Measurements from ENCODE around the gene PSMG4.

PSMG4 gene

DNA sequence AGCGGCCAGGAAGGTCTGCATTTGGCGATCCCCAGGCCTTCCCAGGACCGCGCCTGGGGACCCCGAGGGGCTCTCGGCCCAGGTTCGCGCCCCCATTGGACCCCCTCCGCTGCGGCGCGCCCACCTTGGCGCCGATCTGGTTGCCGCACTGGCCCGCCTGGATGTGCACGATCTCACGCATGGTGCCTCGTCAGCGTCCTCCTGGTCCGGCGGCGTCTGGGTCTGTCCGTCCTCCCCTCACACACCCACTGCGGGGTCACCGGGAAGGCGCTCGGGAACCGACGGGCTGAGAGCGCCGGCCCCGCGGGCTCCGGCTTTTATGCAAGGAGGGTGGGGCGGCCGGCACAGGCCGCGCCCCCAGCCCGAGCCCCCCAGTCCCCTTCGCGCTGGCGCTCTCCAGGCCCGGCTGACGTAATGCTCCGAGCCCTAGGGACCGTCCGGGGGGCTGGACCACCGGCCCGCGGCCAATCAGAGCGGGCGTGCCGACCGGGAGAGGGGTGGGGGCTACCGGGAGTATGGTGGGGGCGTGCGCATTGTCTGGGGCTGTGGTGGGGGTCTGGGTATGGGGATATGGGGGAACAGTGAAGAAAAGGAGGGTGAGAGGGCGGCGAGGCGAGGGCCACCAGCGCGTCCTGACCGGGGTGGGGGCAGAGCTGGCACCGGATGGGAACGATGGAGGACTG is 31.2 kb upstream of the PSMG4 start, which contains the start of gene TUBB2B (continued):
- no peak for TF ChIP-seq ZNF16 (tag by site-specific recombination; IDR thresholded peaks at IDR 0.05; ENCODE audit: low read depth)
- TF ChIP-seq ZNF747 (tag by site-specific recombination; IDR thresholded peaks at IDR 0.05), result no peak
- 0 out of 2 replicates have a peak, but pooled peaks have one; percentile 17 for TF ChIP-seq ZNF623 (tag by site-specific recombination; IDR thresholded peaks at IDR 0.05)
- TF ChIP-seq, protein P1, sequence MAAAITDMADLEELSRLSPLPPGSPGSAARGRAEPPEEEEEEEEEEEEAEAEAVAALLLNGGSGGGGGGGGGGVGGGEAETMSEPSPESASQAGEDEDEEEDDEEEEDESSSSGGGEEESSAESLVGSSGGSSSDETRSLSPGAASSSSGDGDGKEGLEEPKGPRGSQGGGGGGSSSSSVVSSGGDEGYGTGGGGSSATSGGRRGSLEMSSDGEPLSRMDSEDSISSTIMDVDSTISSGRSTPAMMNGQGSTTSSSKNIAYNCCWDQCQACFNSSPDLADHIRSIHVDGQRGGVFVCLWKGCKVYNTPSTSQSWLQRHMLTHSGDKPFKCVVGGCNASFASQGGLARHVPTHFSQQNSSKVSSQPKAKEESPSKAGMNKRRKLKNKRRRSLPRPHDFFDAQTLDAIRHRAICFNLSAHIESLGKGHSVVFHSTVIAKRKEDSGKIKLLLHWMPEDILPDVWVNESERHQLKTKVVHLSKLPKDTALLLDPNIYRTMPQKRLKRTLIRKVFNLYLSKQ (tag by site-specific recombination; IDR thresholded peaks at IDR 0.05; ENCODE audit: borderline replicate concordance), result no peak
- TF ChIP-seq, protein P2, sequence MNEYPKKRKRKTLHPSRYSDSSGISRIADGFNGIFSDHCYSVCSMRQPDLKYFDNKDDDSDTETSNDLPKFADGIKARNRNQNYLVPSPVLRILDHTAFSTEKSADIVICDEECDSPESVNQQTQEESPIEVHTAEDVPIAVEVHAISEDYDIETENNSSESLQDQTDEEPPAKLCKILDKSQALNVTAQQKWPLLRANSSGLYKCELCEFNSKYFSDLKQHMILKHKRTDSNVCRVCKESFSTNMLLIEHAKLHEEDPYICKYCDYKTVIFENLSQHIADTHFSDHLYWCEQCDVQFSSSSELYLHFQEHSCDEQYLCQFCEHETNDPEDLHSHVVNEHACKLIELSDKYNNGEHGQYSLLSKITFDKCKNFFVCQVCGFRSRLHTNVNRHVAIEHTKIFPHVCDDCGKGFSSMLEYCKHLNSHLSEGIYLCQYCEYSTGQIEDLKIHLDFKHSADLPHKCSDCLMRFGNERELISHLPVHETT (tag by site-specific recombination; IDR thresholded peaks at IDR 0.05), result 0 out of 2 replicates have a peak, but pooled peaks have one; percentile 61
- TF ChIP-seq YY2 (tag by site-specific recombination; IDR thresholded peaks at IDR 0.05), result no peak
- TF ChIP-seq, protein P3, sequence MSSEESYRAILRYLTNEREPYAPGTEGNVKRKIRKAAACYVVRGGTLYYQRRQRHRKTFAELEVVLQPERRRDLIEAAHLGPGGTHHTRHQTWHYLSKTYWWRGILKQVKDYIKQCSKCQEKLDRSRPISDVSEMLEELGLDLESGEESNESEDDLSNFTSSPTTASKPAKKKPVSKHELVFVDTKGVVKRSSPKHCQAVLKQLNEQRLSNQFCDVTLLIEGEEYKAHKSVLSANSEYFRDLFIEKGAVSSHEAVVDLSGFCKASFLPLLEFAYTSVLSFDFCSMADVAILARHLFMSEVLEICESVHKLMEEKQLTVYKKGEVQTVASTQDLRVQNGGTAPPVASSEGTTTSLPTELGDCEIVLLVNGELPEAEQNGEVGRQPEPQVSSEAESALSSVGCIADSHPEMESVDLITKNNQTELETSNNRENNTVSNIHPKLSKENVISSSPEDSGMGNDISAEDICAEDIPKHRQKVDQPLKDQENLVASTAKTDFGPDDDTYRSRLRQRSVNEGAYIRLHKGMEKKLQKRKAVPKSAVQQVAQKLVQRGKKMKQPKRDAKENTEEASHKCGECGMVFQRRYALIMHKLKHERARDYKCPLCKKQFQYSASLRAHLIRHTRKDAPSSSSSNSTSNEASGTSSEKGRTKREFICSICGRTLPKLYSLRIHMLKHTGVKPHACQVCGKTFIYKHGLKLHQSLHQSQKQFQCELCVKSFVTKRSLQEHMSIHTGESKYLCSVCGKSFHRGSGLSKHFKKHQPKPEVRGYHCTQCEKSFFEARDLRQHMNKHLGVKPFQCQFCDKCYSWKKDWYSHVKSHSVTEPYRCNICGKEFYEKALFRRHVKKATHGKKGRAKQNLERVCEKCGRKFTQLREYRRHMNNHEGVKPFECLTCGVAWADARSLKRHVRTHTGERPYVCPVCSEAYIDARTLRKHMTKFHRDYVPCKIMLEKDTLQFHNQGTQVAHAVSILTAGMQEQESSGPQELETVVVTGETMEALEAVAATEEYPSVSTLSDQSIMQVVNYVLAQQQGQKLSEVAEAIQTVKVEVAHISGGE (tag by site-specific recombination; conservative IDR thresholded peaks at IDR 0.05; ENCODE audit: low read depth), result 0 out of 2 replicates have a peak, but pooled peaks have one; percentile 15
- TF ChIP-seq, protein P4, sequence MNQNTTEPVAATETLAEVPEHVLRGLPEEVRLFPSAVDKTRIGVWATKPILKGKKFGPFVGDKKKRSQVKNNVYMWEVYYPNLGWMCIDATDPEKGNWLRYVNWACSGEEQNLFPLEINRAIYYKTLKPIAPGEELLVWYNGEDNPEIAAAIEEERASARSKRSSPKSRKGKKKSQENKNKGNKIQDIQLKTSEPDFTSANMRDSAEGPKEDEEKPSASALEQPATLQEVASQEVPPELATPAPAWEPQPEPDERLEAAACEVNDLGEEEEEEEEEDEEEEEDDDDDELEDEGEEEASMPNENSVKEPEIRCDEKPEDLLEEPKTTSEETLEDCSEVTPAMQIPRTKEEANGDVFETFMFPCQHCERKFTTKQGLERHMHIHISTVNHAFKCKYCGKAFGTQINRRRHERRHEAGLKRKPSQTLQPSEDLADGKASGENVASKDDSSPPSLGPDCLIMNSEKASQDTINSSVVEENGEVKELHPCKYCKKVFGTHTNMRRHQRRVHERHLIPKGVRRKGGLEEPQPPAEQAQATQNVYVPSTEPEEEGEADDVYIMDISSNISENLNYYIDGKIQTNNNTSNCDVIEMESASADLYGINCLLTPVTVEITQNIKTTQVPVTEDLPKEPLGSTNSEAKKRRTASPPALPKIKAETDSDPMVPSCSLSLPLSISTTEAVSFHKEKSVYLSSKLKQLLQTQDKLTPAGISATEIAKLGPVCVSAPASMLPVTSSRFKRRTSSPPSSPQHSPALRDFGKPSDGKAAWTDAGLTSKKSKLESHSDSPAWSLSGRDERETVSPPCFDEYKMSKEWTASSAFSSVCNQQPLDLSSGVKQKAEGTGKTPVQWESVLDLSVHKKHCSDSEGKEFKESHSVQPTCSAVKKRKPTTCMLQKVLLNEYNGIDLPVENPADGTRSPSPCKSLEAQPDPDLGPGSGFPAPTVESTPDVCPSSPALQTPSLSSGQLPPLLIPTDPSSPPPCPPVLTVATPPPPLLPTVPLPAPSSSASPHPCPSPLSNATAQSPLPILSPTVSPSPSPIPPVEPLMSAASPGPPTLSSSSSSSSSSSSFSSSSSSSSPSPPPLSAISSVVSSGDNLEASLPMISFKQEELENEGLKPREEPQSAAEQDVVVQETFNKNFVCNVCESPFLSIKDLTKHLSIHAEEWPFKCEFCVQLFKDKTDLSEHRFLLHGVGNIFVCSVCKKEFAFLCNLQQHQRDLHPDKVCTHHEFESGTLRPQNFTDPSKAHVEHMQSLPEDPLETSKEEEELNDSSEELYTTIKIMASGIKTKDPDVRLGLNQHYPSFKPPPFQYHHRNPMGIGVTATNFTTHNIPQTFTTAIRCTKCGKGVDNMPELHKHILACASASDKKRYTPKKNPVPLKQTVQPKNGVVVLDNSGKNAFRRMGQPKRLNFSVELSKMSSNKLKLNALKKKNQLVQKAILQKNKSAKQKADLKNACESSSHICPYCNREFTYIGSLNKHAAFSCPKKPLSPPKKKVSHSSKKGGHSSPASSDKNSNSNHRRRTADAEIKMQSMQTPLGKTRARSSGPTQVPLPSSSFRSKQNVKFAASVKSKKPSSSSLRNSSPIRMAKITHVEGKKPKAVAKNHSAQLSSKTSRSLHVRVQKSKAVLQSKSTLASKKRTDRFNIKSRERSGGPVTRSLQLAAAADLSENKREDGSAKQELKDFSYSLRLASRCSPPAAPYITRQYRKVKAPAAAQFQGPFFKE (tag by site-specific recombination; IDR thresholded peaks at IDR 0.05; ENCODE audit: borderline replicate concordance), result peak; percentile 1; the same call in 1 of the 2 replicates
- TF ChIP-seq ZNF560 (tag by site-specific recombination; IDR thresholded peaks at IDR 0.05; ENCODE audit: borderline replicate concordance), result no peak
- TF ChIP-seq IKZF3 (tag by site-specific recombination; IDR thresholded peaks at IDR 0.05), result 0 out of 2 replicates have a peak, but pooled peaks have one; percentile 26
- no peak for TF ChIP-seq ZNF324 (tag by site-specific recombination; IDR thresholded peaks at IDR 0.05)
- 0 out of 2 replicates have a peak, but pooled peaks have one; percentile 37 for TF ChIP-seq ZNF391 (tag by site-specific recombination; IDR thresholded peaks at IDR 0.05; ENCODE audit: borderline replicate concordance, low read depth)
- no peak; the same call in none of the 2 replicates for TF ChIP-seq ZXDB (tag by site-specific recombination; IDR thresholded peaks at IDR 0.05)
- TF ChIP-seq, protein P5, sequence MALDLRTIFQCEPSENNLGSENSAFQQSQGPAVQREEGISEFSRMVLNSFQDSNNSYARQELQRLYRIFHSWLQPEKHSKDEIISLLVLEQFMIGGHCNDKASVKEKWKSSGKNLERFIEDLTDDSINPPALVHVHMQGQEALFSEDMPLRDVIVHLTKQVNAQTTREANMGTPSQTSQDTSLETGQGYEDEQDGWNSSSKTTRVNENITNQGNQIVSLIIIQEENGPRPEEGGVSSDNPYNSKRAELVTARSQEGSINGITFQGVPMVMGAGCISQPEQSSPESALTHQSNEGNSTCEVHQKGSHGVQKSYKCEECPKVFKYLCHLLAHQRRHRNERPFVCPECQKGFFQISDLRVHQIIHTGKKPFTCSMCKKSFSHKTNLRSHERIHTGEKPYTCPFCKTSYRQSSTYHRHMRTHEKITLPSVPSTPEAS (tag by site-specific recombination; IDR thresholded peaks at IDR 0.05), result no peak
- TF ChIP-seq, protein P6, sequence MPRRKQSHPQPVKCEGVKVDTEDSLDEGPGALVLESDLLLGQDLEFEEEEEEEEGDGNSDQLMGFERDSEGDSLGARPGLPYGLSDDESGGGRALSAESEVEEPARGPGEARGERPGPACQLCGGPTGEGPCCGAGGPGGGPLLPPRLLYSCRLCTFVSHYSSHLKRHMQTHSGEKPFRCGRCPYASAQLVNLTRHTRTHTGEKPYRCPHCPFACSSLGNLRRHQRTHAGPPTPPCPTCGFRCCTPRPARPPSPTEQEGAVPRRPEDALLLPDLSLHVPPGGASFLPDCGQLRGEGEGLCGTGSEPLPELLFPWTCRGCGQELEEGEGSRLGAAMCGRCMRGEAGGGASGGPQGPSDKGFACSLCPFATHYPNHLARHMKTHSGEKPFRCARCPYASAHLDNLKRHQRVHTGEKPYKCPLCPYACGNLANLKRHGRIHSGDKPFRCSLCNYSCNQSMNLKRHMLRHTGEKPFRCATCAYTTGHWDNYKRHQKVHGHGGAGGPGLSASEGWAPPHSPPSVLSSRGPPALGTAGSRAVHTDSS (tag by site-specific recombination; IDR thresholded peaks at IDR 0.05), result no peak
- no peak for TF ChIP-seq MZF1 (tag by site-specific recombination; IDR thresholded peaks at IDR 0.05; ENCODE audit: borderline replicate concordance)
- no peak for TF ChIP-seq MEIS1 (CRISPR knock-in tag; IDR thresholded peaks at IDR 0.05; ENCODE audit: borderline replicate concordance)
- 0 out of 2 replicates have a peak, but pooled peaks have one; percentile 13 for TF ChIP-seq ZNF707 (tag by site-specific recombination; IDR thresholded peaks at IDR 0.05)
- TF ChIP-seq, protein P7, sequence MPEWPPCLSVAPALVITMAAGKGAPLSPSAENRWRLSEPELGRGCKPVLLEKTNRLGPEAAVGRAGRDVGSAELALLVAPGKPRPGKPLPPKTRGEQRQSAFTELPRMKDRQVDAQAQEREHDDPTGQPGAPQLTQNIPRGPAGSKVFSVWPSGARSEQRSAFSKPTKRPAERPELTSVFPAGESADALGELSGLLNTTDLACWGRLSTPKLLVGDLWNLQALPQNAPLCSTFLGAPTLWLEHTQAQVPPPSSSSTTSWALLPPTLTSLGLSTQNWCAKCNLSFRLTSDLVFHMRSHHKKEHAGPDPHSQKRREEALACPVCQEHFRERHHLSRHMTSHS (tag by site-specific recombination; IDR thresholded peaks at IDR 0.05), result no peak
- no peak for TF ChIP-seq ZNF792 (tag by site-specific recombination; IDR thresholded peaks at IDR 0.05)
- TF ChIP-seq ZIC2 (tag by site-specific recombination; IDR thresholded peaks at IDR 0.05), result peak; percentile 65
- peak; percentile 84 for TF ChIP-seq ZNF335 (tag by site-specific recombination; conservative IDR thresholded peaks at IDR 0.05)

Measured in HEK293 (cell line).